ENCODE data around the gene SLC25A48.

SLC25A48 gene

GRCh38 chr5:135862744-135863143 is 28.3 kb downstream of the SLC25A48 start:
- H3K9me2 ChIP-seq (replicated peaks; ENCODE audit: low read depth, low read length): no peaks in the 10 kb centered on the region
- no peaks in the 10 kb centered on the region for H3K79me2 ChIP-seq (ENCODE audit: insufficient read depth, low read length)
- no peaks in the 10 kb centered on the region for H3K9me3 ChIP-seq (ENCODE audit: insufficient read depth, low read depth, low read length)
- H3F3A ChIP-seq (ENCODE audit: low read depth): no peaks in the 10 kb centered on the region
- H3K9ac ChIP-seq (ENCODE audit: low read depth, low read length, poor library complexity, severe bottlenecking): no peak overlapping the region
- no peak overlapping the region for H3K4me2 ChIP-seq (ENCODE audit: low read depth, low read length, poor library complexity, severe bottlenecking)
- TF ChIP-seq EZH2phosphoT487 (IDR thresholded peaks at IDR 0.05; ENCODE audit: borderline replicate concordance): no peak
- TF ChIP-seq CTCF (conservative IDR thresholded peaks at IDR 0.05; ENCODE audit: low read length): no peak
- no peaks in the 10 kb centered on the region for H3K27me3 ChIP-seq (ENCODE audit: insufficient read depth, low read length, poor library complexity, severe bottlenecking)
- no peak overlapping the region for H3K4me3 ChIP-seq (ENCODE audit: low read length, poor library complexity, severe bottlenecking)
- no peaks in the 10 kb centered on the region for H3K4me1 ChIP-seq (ENCODE audit: insufficient read depth, low read length, poor library complexity, severe bottlenecking)
- no peak overlapping the region for H2AFZ ChIP-seq (ENCODE audit: low read length)
- H4K20me1 ChIP-seq (ENCODE audit: insufficient read depth, low read length, poor library complexity, severe bottlenecking): no peaks in the 10 kb centered on the region
- H3K36me3 ChIP-seq (ENCODE audit: insufficient read depth, low read length): no peaks in the 10 kb centered on the region

- Histone ChIP-seq H3K4me3 (ENCODE audit: low read length, poor library complexity, severe bottlenecking) (no peak overlapping the region), H3F3A (ENCODE audit: low read depth) (no peaks in the 10 kb centered on the region), H3K9me3 (ENCODE audit: insufficient read depth, low read depth, low read length) (no peaks in the 10 kb centered on the region), H3K4me1 (ENCODE audit: insufficient read depth, low read length, poor library complexity, severe bottlenecking) (no peaks in the 10 kb centered on the region), H3K27me3 (ENCODE audit: insufficient read depth, low read length, poor library complexity, severe bottlenecking) (no peaks in the 10 kb centered on the region), H3K9me2 (replicated peaks; ENCODE audit: low read depth, low read length) (no peaks in the 10 kb centered on the region), H2AFZ (ENCODE audit: low read length) (no peak overlapping the region), H4K20me1 (ENCODE audit: insufficient read depth, low read length, poor library complexity, severe bottlenecking) (no peaks in the 10 kb centered on the region), H3K9ac (ENCODE audit: low read depth, low read length, poor library complexity, severe bottlenecking) (no peak overlapping the region), H3K4me2 (ENCODE audit: low read depth, low read length, poor library complexity, severe bottlenecking) (no peak overlapping the region), H3K36me3 (ENCODE audit: insufficient read depth, low read length) (no peaks in the 10 kb centered on the region), H3K79me2 (ENCODE audit: insufficient read depth, low read length) (no peaks in the 10 kb centered on the region)
- TF ChIP-seq CTCF (conservative IDR thresholded peaks at IDR 0.05; ENCODE audit: low read length): no peak
- no peak for TF ChIP-seq EZH2phosphoT487 (IDR thresholded peaks at IDR 0.05; ENCODE audit: borderline replicate concordance)
These were observed 30.3 kb downstream of the SLC25A48 start for GRCh38 chr5:135864503-135865435.

GRCh38 chr5:135866016-135866415 is 31.6 kb downstream of the SLC25A48 start:
- Histone ChIP-seq H3K4me3 (ENCODE audit: low read length, poor library complexity, severe bottlenecking) (no peak overlapping the region), H3K4me2 (ENCODE audit: low read depth, low read length, poor library complexity, severe bottlenecking) (no peak overlapping the region), H3K9me3 (ENCODE audit: insufficient read depth, low read depth, low read length) (no peaks in the 10 kb centered on the region), H3K4me1 (ENCODE audit: insufficient read depth, low read length, poor library complexity, severe bottlenecking) (no peaks in the 10 kb centered on the region), H3K79me2 (ENCODE audit: insufficient read depth, low read length) (no peaks in the 10 kb centered on the region), H3F3A (ENCODE audit: low read depth) (no peaks in the 10 kb centered on the region), H3K27me3 (ENCODE audit: insufficient read depth, low read length, poor library complexity, severe bottlenecking) (no peaks in the 10 kb centered on the region), H3K9me2 (replicated peaks; ENCODE audit: low read depth, low read length) (no peaks in the 10 kb centered on the region), H2AFZ (ENCODE audit: low read length) (no peak overlapping the region), H3K9ac (ENCODE audit: low read depth, low read length, poor library complexity, severe bottlenecking) (no peak overlapping the region), H3K36me3 (ENCODE audit: insufficient read depth, low read length) (no peaks in the 10 kb centered on the region), H4K20me1 (ENCODE audit: insufficient read depth, low read length, poor library complexity, severe bottlenecking) (no peaks in the 10 kb centered on the region)
- TF ChIP-seq EZH2phosphoT487 (IDR thresholded peaks at IDR 0.05; ENCODE audit: borderline replicate concordance) (no peak), CTCF (conservative IDR thresholded peaks at IDR 0.05; ENCODE audit: low read length) (no peak)
